Measurements from ENCODE around the gene AP3M1. TPM values are rescaled to one million over a fixed set of nuclear protein-coding genes. Genes with fewer than 3 reads are reported as not detected.

Gene AP3M1
- total and polyA plus RNA-seq, 8 donors, result 3.5 to 28.1 (median 11.5) TPM

- Histone ChIP-seq H3K27ac (no peak overlapping the region), H3K9me3 (no peaks in the 10 kb centered on the region), H3K36me3 (peaks cover 69 to 99% (median 97%) of the 10 kb centered on the region in 4 donors), H3K4me3 (no peak overlapping the region), H3K27me3 (no peaks in the 10 kb centered on the region), H3K4me1 (peaks cover 0 to 5% (median 0%) of the 10 kb centered on the region in 4 donors)
- intact Hi-C loops (cut with DNase I; ENCODE audit: low total_unique reads), result no loop called here
- 87 to 93% (median 93%) methylated on average over 3 of the region's 3 CpGs for WGBS, 5 donors
- no peak for TF ChIP-seq POLR2A (IDR thresholded peaks at IDR 0.05)
- TF ChIP-seq EP300 (IDR thresholded peaks at IDR 0.05), result no peak
- no peak for DNase-seq
These were observed 50.8 kb downstream of the AP3M1 start for GRCh38 chr10:74099836-74100235.

DNA sequence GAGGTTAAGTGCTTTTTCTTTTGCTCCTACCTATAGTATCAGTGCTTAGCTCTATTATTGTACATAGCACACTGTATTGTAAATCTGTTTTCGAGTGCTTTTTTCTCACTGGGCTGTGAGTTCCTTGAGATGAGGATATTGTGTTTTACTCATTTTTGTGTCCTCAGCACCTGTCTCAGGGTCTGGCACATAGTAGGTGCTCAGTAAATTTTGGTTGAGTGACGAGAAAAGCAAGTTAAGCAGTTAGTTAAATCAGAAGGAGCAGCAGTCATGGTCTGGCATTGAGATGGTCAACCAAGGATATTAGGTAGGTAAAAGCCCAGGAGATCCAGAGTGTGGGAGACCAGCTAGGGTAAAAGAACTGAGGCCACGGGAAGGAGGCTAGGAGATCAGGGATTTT is 51.2 kb downstream of the AP3M1 start:
- WGBS, 5 donors, result 91 to 94% (median 92%) methylated on average over 3 of the region's 3 CpGs
- Histone ChIP-seq H3K4me3 (no peak overlapping the region), H3K36me3 (peaks cover 69 to 99% (median 97%) of the 10 kb centered on the region in 4 donors), H3K4me1 (peaks cover 0 to 5% (median 0%) of the 10 kb centered on the region in 4 donors), H3K9me3 (no peaks in the 10 kb centered on the region), H3K27ac (no peak overlapping the region), H3K27me3 (no peaks in the 10 kb centered on the region)
- intact Hi-C loops (cut with DNase I; ENCODE audit: low total_unique reads), result no loop called here
- TF ChIP-seq, protein P1, sequence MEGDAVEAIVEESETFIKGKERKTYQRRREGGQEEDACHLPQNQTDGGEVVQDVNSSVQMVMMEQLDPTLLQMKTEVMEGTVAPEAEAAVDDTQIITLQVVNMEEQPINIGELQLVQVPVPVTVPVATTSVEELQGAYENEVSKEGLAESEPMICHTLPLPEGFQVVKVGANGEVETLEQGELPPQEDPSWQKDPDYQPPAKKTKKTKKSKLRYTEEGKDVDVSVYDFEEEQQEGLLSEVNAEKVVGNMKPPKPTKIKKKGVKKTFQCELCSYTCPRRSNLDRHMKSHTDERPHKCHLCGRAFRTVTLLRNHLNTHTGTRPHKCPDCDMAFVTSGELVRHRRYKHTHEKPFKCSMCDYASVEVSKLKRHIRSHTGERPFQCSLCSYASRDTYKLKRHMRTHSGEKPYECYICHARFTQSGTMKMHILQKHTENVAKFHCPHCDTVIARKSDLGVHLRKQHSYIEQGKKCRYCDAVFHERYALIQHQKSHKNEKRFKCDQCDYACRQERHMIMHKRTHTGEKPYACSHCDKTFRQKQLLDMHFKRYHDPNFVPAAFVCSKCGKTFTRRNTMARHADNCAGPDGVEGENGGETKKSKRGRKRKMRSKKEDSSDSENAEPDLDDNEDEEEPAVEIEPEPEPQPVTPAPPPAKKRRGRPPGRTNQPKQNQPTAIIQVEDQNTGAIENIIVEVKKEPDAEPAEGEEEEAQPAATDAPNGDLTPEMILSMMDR (IDR thresholded peaks at IDR 0.05), result no peak
- TF ChIP-seq POLR2AphosphoS5 (IDR thresholded peaks at IDR 0.05) (no peak), POLR2A (IDR thresholded peaks at IDR 0.05) (no peak), EP300 (IDR thresholded peaks at IDR 0.05) (no peak)
- no peak for DNase-seq

DNA sequence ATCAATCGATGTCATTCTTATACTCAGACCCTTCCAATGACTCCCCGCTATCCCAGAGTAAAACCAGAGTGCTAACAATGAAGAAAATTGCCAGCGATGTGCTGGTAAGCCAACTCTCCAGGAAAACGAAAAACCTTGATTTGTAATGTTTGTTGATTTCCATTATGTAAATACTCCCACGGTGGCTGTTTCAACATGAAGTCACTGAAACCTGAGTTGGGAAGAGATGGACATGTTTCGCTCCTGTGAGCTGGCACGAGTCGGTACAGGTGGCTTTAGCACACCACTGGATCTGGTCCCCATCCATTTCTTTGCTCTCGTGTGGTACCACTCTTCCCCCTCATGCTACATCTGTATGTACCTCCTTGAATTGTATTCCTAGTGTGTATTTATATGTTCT is 52.9 kb downstream of the AP3M1 start:
- H3K9me3 ChIP-seq, result no peaks in the 10 kb centered on the region
- intact Hi-C loops (cut with DNase I; ENCODE audit: low total_unique reads), result no loop called here
- peak in 1 of 2 donors; percentile 13 for DNase-seq
- H3K36me3 ChIP-seq, result peaks cover 69 to 100% (median 98%) of the 10 kb centered on the region in 4 donors
- peaks cover 0 to 5% (median 0%) of the 10 kb centered on the region in 4 donors for H3K4me1 ChIP-seq
- H3K27me3 ChIP-seq, result no peaks in the 10 kb centered on the region
- TF ChIP-seq EP300 (IDR thresholded peaks at IDR 0.05) (no peak), POLR2A (IDR thresholded peaks at IDR 0.05) (no peak), POLR2AphosphoS5 (IDR thresholded peaks at IDR 0.05) (no peak)
- TF ChIP-seq, protein P1 (IDR thresholded peaks at IDR 0.05), result no peak
- H3K27ac ChIP-seq, result no peak overlapping the region
- no peak overlapping the region for H3K4me3 ChIP-seq
- 55 to 69% (median 66%) methylated on average over 9 of the region's 9 CpGs for WGBS, 5 donors

DNA sequence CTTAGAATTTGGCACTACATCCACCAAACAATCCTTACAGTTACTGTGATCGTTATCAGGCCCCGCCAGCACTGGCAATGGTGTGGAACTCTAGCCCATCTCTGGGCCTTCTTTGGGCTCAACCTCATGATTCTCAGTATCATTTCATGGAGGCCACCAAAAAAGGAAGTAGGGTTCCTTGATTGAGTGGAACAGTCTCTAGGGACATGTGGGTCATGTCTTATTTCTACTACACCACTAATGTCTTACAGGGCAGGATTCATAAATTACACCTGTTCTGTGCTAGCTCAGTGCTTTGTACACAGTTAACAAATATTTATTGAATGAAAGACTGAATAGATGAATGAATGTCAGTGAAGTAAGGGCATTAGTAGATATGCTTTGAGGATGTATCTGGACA is 53.9 kb downstream of the AP3M1 start:
- Histone ChIP-seq H3K27ac (no peak overlapping the region), H3K4me1 (peaks cover 0 to 5% (median 0%) of the 10 kb centered on the region in 4 donors), H3K9me3 (no peaks in the 10 kb centered on the region), H3K36me3 (peaks cover 73 to 98% (median 98%) of the 10 kb centered on the region in 4 donors), H3K4me3 (no peak overlapping the region), H3K27me3 (no peaks in the 10 kb centered on the region)
- TF ChIP-seq POLR2A (IDR thresholded peaks at IDR 0.05) (no peak), POLR2AphosphoS5 (IDR thresholded peaks at IDR 0.05) (no peak), EP300 (IDR thresholded peaks at IDR 0.05) (no peak)
- TF ChIP-seq, protein P1 (IDR thresholded peaks at IDR 0.05), result no peak
- intact Hi-C loops (cut with DNase I; ENCODE audit: low total_unique reads), result no loop called here
- no peak for DNase-seq
- WGBS, 5 donors, result 91 to 99% (median 96%) methylated on average over 2 of the region's 2 CpGs

DNA sequence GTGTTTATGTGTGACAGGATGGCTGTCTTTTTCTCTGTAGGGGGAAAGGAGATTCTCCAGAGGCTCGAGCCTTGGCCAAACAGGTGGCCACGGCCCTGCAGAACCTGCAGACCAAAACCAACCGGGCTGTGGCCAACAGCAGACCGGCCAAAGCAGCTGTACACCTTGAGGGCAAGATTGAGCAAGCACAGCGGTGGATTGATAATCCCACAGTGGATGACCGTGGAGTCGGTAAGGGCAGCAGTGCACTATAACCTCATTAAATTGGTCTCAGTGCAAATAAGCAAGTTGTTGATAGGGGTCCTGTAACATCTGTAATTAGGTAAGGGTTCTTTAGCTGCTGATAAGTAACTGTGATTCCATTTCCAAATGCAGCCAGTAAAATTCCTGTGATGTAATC is 56.4 kb downstream of the AP3M1 start:
- Histone ChIP-seq H3K27ac (no peak overlapping the region), H3K4me1 (peaks cover 0 to 5% (median 2%) of the 10 kb centered on the region in 4 donors), H3K4me3 (no peak overlapping the region), H3K36me3 (peaks cover 55 to 99% (median 98%) of the 10 kb centered on the region in 4 donors), H3K27me3 (no peaks in the 10 kb centered on the region), H3K9me3 (no peaks in the 10 kb centered on the region)
- intact Hi-C loops (cut with DNase I; ENCODE audit: low total_unique reads), result no loop called here
- no peak for TF ChIP-seq EP300 (IDR thresholded peaks at IDR 0.05)
- no peak for TF ChIP-seq POLR2AphosphoS5 (IDR thresholded peaks at IDR 0.05)
- TF ChIP-seq POLR2A (IDR thresholded peaks at IDR 0.05), result no peak
- WGBS, 5 donors, result 87 to 95% (median 91%) methylated on average over 7 of the region's 7 CpGs
- DNase-seq, result no peak
